ENCODE measurements around the gene IL21R. TPM values are rescaled to one million over a fixed set of nuclear protein-coding genes. Genes with fewer than 3 reads are reported as not detected.

Gene IL21R
- total RNA-seq, 1 experiment from 2014 or later = not detected

- DNase-seq = no peak
- Mint-ChIP-seq H3K4me1 (ENCODE audit: low read depth, unreplicated experiment) (no peaks in the 10 kb centered on the region), H3K27me3 (ENCODE audit: unreplicated experiment) (no peaks in the 10 kb centered on the region), H3K4me3 (ENCODE audit: low read depth, unreplicated experiment) (no peak overlapping the region), H3K36me3 (ENCODE audit: insufficient read depth, unreplicated experiment) (peaks cover 38% of the 10 kb centered on the region), H3K9me3 (ENCODE audit: low read depth, unreplicated experiment) (no peaks in the 10 kb centered on the region), H3K27ac (ENCODE audit: unreplicated experiment) (no peak overlapping the region)
- intact Hi-C loops (cut with micrococcal nuclease; ENCODE audit: unreplicated experiment) = no loop called here
- BruUV-seq (replicated peaks) = no TSS peak
- CTCF ChIA-PET = no interaction called here
- no peak for TF ChIP-seq CTCF (IDR thresholded peaks at IDR 0.05; ENCODE audit: unreplicated experiment)
Measured at GRCh38 chr16:27461483-27462171, 59.7 kb downstream of the IL21R start.

GRCh38 chr16:27462200-27462845 is 60.3 kb downstream of the IL21R start:
- DNase-seq = no peak
- Mint-ChIP-seq H3K27me3 (ENCODE audit: unreplicated experiment) (no peaks in the 10 kb centered on the region), H3K4me3 (ENCODE audit: low read depth, unreplicated experiment) (no peak overlapping the region), H3K36me3 (ENCODE audit: insufficient read depth, unreplicated experiment) (peaks cover 38% of the 10 kb centered on the region), H3K4me1 (ENCODE audit: low read depth, unreplicated experiment) (no peaks in the 10 kb centered on the region), H3K27ac (ENCODE audit: unreplicated experiment) (no peak overlapping the region), H3K9me3 (ENCODE audit: low read depth, unreplicated experiment) (no peaks in the 10 kb centered on the region)
- CTCF ChIA-PET = no interaction called here
- intact Hi-C loops (cut with micrococcal nuclease; ENCODE audit: unreplicated experiment) = no loop called here
- TF ChIP-seq CTCF (IDR thresholded peaks at IDR 0.05; ENCODE audit: unreplicated experiment) = no peak
- BruUV-seq (replicated peaks) = no TSS peak

- Mint-ChIP-seq H3K9me3 (ENCODE audit: low read depth, unreplicated experiment) (no peaks in the 10 kb centered on the region), H3K27me3 (ENCODE audit: unreplicated experiment) (no peaks in the 10 kb centered on the region), H3K4me3 (ENCODE audit: low read depth, unreplicated experiment) (no peak overlapping the region), H3K4me1 (ENCODE audit: low read depth, unreplicated experiment) (no peaks in the 10 kb centered on the region), H3K36me3 (ENCODE audit: insufficient read depth, unreplicated experiment) (peaks cover 42% of the 10 kb centered on the region), H3K27ac (ENCODE audit: unreplicated experiment) (no peak overlapping the region)
- CTCF ChIA-PET = no interaction called here
- TF ChIP-seq CTCF (IDR thresholded peaks at IDR 0.05; ENCODE audit: unreplicated experiment) = no peak
- intact Hi-C loops (cut with micrococcal nuclease; ENCODE audit: unreplicated experiment) = no loop called here
- DNase-seq = no peak
- BruUV-seq (replicated peaks) = no TSS peak
Measured at GRCh38 chr16:27462846-27463682, 61.1 kb downstream of the IL21R start.

- peaks cover 49% of the 10 kb centered on the region for H3K36me3 Mint-ChIP-seq (ENCODE audit: insufficient read depth, unreplicated experiment)
- no peak overlapping the region for H3K27ac Mint-ChIP-seq (ENCODE audit: unreplicated experiment)
- no peak for TF ChIP-seq CTCF (IDR thresholded peaks at IDR 0.05; ENCODE audit: unreplicated experiment)
- no peaks in the 10 kb centered on the region for H3K4me1 Mint-ChIP-seq (ENCODE audit: low read depth, unreplicated experiment)
- H3K4me3 Mint-ChIP-seq (ENCODE audit: low read depth, unreplicated experiment) = no peak overlapping the region
- CTCF ChIA-PET = no interaction called here
- intact Hi-C loops (cut with micrococcal nuclease; ENCODE audit: unreplicated experiment) = no loop called here
- no TSS peak for BruUV-seq (replicated peaks)
- no peak for DNase-seq
- H3K27me3 Mint-ChIP-seq (ENCODE audit: unreplicated experiment) = no peaks in the 10 kb centered on the region
- H3K9me3 Mint-ChIP-seq (ENCODE audit: low read depth, unreplicated experiment) = no peaks in the 10 kb centered on the region
Measured at GRCh38 chr16:27463741-27464591, 62.0 kb downstream of the IL21R start.

Data from Calu3 (cell line).